Liver (tissue), 3 donors: ENCODE data around the gene DAB1.

Source experiments
- CTCF ChIP-seq: fragments of 150-350 bp; IDR thresholded peaks from 2 replicates; pipeline ENCODE4 v1.5.1; 2017; ENCODE audit warnings: improper control_type of control experiment, low read depth, low read length; ENCODE audit not compliant: missing input control
- EGR1 ChIP-seq, 2 donors: IDR thresholded peaks; 2 replicates each; pipeline ENCODE4 v1.6.1; 2016 to 2018; ENCODE audit warnings: antibody characterized with exemption in 2 of 2, low read depth in 2 of 2
- GABPA ChIP-seq, 2 donors: IDR thresholded peaks in 1 of 2; conservative IDR thresholded peaks in 1 of 2; 2 replicates each; pipeline ENCODE4 v1.6.1; 2016; ENCODE audit warnings: antibody characterized with exemption in 2 of 2, mild to moderate bottlenecking in 1 of 2, moderate library complexity in 1 of 2
- JUND ChIP-seq, 2 donors: IDR thresholded peaks; 2 replicates each; pipeline ENCODE4 v1.6.1; 2016; ENCODE audit warnings: antibody characterized with exemption in 2 of 2
- RAD21 ChIP-seq, 2 donors: IDR thresholded peaks; 2 replicates each; pipeline ENCODE4 v1.6.1; 2016; ENCODE audit warnings: antibody characterized with exemption in 2 of 2, mild to moderate bottlenecking in 2 of 2
- REST ChIP-seq: IDR thresholded peaks from 2 replicates; pipeline ENCODE4 v1.6.1; 2016; ENCODE audit warnings: antibody characterized with exemption, mild to moderate bottlenecking
- SP1 ChIP-seq: IDR thresholded peaks from 2 replicates; pipeline ENCODE4 v1.6.1; 2018; ENCODE audit warnings: antibody characterized with exemption, mild to moderate bottlenecking
- YY1 ChIP-seq: IDR thresholded peaks from 2 replicates; pipeline ENCODE4 v1.6.1; 2016; ENCODE audit warnings: antibody characterized with exemption, mild to moderate bottlenecking
- TF ChIP-seq, protein P1 (sequence below): IDR thresholded peaks from 2 replicates; pipeline ENCODE4 v1.6.1; 2016; ENCODE audit warnings: antibody characterized with exemption
- donor health status: healthy.
- donor health status: healthy.

GRCh38 chr1:56952501-56952900 is 471.4 kb downstream of the DAB1 start:
- TF ChIP-seq, protein P1, sequence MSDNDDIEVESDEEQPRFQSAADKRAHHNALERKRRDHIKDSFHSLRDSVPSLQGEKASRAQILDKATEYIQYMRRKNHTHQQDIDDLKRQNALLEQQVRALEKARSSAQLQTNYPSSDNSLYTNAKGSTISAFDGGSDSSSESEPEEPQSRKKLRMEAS: no peak
- TF ChIP-seq CTCF: no peak
- no peak for TF ChIP-seq GABPA (IDR thresholded peaks at IDR 0.05 in 1 of 2, conservative IDR thresholded peaks at IDR 0.05 in 1 of 2)
- no peak for TF ChIP-seq SP1
- TF ChIP-seq YY1: no peak
- no peak for TF ChIP-seq REST
- TF ChIP-seq JUND (IDR thresholded peaks at IDR 0.05): no peak
- TF ChIP-seq EGR1 (IDR thresholded peaks at IDR 0.05; ENCODE audit: low read depth in 2 of 2): no peak
- TF ChIP-seq RAD21 (IDR thresholded peaks at IDR 0.05): no peak
